Stimulated activated CD4-positive, alpha-beta T cell treated with anti-CD3 and anti-CD28 coated beads, Interleukin-1b, Interleukin-23, amount 100 ng/mL, for 48 hours (primary cell): ENCODE data around the gene ZSCAN25.
A peak's percentile ranks its signal among the peaks of the same experiment; 100 is the strongest.
"Not testable (repeated sequence)": the region's sequence is repeated elsewhere in the genome, so short reads cannot be mapped to it uniquely, and the experiment has no call there.

Experiments used
- DNase-seq: peaks from one replicate; pipeline ENCODE4 v3.0.0-alpha.2; 2020

The ZSCAN25 gene

DNA sequence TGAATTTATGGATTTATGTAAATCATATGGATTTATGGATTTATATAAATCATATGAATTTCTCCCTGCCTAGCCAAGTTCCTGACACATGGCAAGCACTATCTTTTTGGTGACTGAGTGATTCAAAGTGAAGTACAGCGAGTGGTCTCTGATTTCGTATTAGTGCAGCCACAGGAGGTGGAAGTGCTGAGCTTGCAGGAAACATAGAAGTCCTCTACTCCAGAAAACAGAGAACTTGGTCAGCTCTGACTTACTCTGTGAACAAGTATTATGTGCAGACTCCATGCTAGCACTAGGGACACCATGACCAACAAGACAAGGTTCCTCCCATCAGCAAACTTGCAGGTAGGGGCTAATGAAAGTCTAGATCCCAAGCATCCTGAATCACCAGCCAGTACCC is 34.5 kb downstream of the ZSCAN25 start:
- no peak for DNase-seq

DNA sequence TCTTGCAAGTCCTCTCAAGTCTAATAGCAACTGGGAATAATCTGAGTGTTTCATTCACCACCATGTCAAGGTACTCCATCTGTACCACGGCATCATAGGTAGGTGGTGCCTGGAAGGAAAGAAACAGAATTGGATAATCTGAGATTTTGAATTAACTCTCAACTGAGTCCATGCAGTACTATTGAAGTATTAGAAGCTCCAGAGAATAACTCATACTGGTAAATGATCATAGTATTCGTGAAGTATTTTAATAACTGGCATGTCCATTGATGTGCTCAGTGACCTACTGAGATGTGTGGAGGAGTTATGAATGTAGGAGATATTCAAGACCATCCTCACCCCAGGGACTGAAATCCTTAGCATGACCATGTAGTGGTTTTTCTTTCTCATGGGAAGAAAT is 35.9 kb downstream of the ZSCAN25 start:
- no peak for DNase-seq

GRCh38 chr7:99653269-99653668 is 36.5 kb downstream of the ZSCAN25 start:
- DNase-seq: not testable (repeated sequence)

- DNase-seq: no peak
Measured at GRCh38 chr7:99653754-99654153, 37.0 kb downstream of the ZSCAN25 start.

DNA sequence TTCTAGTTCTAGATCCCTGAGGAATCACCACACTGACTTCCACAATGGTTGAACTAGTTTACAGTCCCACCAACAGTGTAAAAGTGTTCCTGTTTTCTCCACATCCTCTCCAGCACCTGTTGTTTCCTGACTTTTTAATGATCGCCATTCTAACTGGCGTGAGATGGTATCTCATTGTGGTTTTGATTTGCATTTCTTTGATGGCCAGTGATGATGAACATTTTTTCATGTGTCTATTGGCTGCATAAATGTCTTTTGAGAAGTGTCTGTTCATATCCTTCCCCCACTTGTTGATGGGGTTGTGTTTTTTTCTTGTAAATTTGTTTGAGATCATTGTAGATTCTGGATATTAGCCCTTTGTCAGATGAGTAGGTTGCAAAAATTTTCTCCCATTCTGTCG is 37.9 kb downstream of the ZSCAN25 start:
- not testable (repeated sequence) for DNase-seq

GRCh38 chr7:99657879-99658278 is 41.1 kb downstream of the ZSCAN25 start:
- DNase-seq: not testable (repeated sequence)

- peak; percentile 44 for DNase-seq
Measured at GRCh38 chr7:99665312-99666012, 48.7 kb downstream of the ZSCAN25 start.

- DNase-seq: no peak
Measured at GRCh38 chr7:99666013-99666395, 49.3 kb downstream of the ZSCAN25 start.

DNA sequence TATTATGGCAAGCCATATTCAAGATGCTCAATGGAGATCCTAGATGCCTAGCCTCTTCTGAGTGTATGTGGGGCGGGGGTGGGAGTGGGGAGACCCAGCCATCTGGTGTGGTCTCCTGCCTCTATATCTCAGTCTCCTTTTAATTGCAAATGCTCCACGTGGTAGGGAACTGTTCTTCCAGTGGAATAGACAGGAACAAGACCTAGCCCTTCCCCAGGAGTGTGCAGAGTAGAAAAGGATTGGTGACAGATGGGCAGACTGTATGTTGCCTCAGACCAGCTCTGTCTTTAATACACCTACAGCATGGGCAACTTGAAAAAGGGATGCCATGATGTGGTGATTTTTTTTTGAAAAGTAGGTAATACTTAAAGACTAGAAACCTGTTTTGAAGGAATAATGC is 50.4 kb downstream of the ZSCAN25 start:
- DNase-seq: no peak

GRCh38 chr7:99668541-99668940 is 51.8 kb downstream of the ZSCAN25 start:
- DNase-seq: no peak

GRCh38 chr7:99669782-99670181 is 53.0 kb downstream of the ZSCAN25 start:
- no peak for DNase-seq

GRCh38 chr7:99672573-99672972 is 55.8 kb downstream of the ZSCAN25 start:
- no peak for DNase-seq

GRCh38 chr7:99674995-99675742 is 58.4 kb downstream of the ZSCAN25 start:
- DNase-seq: no peak

DNA sequence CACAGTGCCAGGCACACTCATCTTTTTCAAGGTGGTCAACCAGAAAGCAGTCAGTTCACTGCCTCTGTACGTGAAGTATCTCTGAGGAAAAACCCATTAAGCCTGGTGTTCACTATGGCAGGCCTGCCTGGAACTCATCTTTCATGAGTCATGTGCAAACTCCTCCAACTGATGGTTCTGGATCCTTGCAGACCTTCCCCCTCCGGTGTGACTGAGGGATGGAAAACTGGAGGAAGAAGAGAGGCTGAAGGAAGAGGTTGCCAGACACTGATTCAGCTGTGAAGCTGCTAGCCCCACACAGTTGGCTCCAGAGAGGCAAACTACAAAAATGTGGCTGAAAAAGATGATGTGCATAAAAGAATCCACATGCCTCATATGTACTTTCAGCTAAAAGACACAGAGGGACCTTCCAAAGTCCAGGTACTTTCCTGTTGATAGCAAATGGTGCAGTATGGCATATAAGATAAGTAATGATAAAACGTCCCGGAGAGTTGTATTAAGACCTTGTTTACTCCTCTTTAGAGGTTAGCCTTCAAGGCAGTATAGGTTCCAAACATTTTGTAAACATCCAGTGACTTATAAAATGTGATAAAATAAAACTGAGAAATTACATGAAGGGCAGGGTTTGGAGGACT is 60.4 kb downstream of the ZSCAN25 start:
- no peak for DNase-seq

DNA sequence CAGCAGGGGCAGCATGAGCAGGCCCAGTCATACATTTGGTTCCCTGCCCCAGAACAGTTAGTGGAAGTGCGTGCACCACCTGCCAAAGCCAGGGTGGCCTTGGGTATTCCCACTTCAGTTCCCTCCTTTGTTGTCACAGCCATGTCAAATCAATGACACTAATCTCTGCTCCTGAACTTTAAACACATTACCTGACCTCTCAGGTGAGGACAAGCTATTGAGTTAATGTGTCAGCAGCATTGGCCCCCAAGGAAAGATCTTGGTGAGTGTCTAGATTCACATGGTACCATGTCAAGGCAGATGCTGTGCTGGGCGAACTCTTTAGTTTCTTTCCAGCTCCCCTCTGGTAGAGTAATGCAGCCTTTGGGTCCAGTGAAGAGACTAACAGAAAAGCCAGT is 60.9 kb downstream of the ZSCAN25 start:
- DNase-seq: no peak

GRCh38 chr7:99679032-99679399 is 62.3 kb downstream of the ZSCAN25 start:
- DNase-seq: no peak

DNA sequence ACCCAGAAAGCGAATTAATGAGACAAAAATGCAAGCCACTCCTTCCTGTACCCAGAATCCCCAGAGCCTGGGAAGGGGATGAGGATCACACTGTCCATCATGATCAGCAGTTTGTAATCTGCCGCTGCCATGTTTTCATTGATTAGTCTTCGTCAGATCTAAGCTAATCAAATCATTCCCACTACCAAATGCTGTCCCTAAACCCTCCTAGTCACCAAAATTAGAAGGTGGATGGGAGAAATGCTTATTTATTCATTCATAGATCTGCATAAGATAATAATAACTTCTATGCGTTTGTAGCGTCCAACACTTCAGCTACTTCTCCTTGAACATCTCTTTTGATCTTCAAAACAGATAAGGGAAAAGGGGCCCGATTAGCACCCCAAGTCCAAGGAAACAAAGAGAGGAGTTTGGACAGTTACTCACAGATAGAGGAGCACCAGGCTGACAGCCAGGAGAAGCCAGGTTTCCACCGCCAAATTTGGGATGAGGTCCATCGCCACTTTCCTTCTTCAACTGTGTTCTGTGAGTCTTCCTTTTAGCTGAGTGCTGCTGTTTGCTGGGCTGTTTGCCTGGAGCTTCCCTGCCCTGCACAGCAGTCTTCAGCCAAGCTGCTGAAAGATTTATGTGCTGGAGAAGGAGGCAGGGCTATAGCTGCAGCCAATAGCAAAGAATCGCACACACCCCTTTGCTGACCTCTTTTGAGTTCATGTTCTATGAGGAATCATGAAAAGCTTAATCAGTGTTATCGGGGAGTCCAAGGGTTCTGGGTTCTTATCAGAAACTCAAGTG is 62.9 kb downstream of the ZSCAN25 start, which contains the start of gene CYP3A5:
CYP3A5 (minus strand) TSS at position 597 of the 792 bp plus-strand sequence; CDS start at position 497, 100 bp downstream.
- no peak for DNase-seq
